Panc1 (cell line): ENCODE measurements around the gene KLHL42. TPM values are rescaled to one million over a fixed set of nuclear protein-coding genes. Genes with fewer than 3 reads are reported as not detected.
"Not testable (repeated sequence)": the region's sequence is repeated elsewhere in the genome, so short reads cannot be mapped to it uniquely, and the experiment has no call there.

Experiments used
- ATAC-seq: fragments of 200-7000 bp; cut with Tn5 transposase; 2 replicates; pipeline ENCODE4 v1.9.1; 2020; ENCODE audit warnings: mild to moderate bottlenecking, moderate library complexity
- BruUV-seq: library from RNA; stranded (reverse); fragments of 400-500 nt; replicated peaks from 2 replicates; lab custom pipeline; 2021; lab: Mats Ljungman, UMichigan
- CTCF ChIA-PET: fragments of 300-600 bp; sonication (Branson Sonifier 250); formaldehyde crosslinking; loops from one replicate; lab custom pipeline; 2022; ENCODE audit warnings: antibody characterized with exemption; lab: Charles Lee
- POLR2A ChIA-PET: fragments of 300-600 bp; sonication (Branson Sonifier 250); formaldehyde crosslinking; loops from one replicate; lab custom pipeline; 2022; ENCODE audit warnings: antibody characterized with exemption; lab: Charles Lee
- DNase-seq: peaks from one replicate; pipeline ENCODE4 v3.0.0-alpha.2; 2010; ENCODE audit warnings: low read depth, low spot score
- H3K27ac ChIP-seq: 2 replicates; pipeline ENCODE4 v1.5.1; 2011; ENCODE audit warnings: mild to moderate bottlenecking, low read length, inconsistent platforms
- H3K27me3 ChIP-seq: fragments of 200-500 bp; sonication (Bioruptor generic); 2 replicates; pipeline ENCODE4 v1.6.0; 2014; ENCODE audit warnings: low read length, inconsistent platforms; ENCODE audit not compliant: control insufficient read depth, insufficient read depth
- H3K36me3 ChIP-seq: fragments of 200-500 bp; sonication (Bioruptor generic); 2 replicates; pipeline ENCODE4 v1.5.1; 2014; ENCODE audit warnings: inconsistent platforms, mild to moderate bottlenecking, low read length, moderate library complexity; ENCODE audit not compliant: control insufficient read depth, insufficient read depth
- H3K4me1 ChIP-seq: 2 replicates; pipeline ENCODE4 v1.5.1; 2011; ENCODE audit warnings: inconsistent platforms, mild to moderate bottlenecking, low read length, moderate library complexity; ENCODE audit not compliant: control insufficient read depth, insufficient read depth
- H3K4me3 ChIP-seq, 2 experiments: 2 replicates each; pipeline ENCODE4 v1.5.1; 2011 to 2012; ENCODE audit warnings: low read depth in 2 of 2, low read length in 2 of 2, mild to moderate bottlenecking in 2 of 2, inconsistent platforms in 1 of 2, moderate library complexity in 1 of 2
- H3K9me3 ChIP-seq: fragments of 200-500 bp; sonication (Bioruptor generic); 2 replicates; pipeline ENCODE4 v1.5.1; 2014; ENCODE audit warnings: low read depth, mild to moderate bottlenecking, inconsistent platforms, low read length, moderate library complexity; ENCODE audit not compliant: control insufficient read depth, insufficient read depth
- CTCF ChIP-seq: fragments of 450-650 bp; IDR thresholded peaks from 2 replicates; pipeline ENCODE4 v1.5.1; 2017; ENCODE audit warnings: mild to moderate bottlenecking
- POLR2AphosphoS5 ChIP-seq: IDR thresholded peaks from 2 replicates; pipeline ENCODE4 v1.6.1; 2012; ENCODE audit warnings: mild to moderate bottlenecking, low read depth, low read length, moderate library complexity
- REST ChIP-seq, 2 experiments: IDR thresholded peaks; 2 replicates each; pipeline ENCODE4 v1.6.1; 2011 to 2012; ENCODE audit warnings: low read depth in 2 of 2, control low read depth in 1 of 2, low read length in 1 of 2, mild to moderate bottlenecking in 1 of 2, moderate library complexity in 1 of 2; ENCODE audit not compliant: insufficient read depth in 1 of 2
- SIN3A ChIP-seq: IDR thresholded peaks from 2 replicates; pipeline ENCODE4 v1.6.1; 2012; ENCODE audit warnings: low read depth, mild to moderate bottlenecking, low read length, moderate library complexity, borderline replicate concordance; ENCODE audit not compliant: insufficient read depth
- TCF7L2 ChIP-seq: IDR thresholded peaks from 2 replicates; pipeline ENCODE4 v1.6.1; 2011; ENCODE audit warnings: mild to moderate bottlenecking, low read depth, low read length, inconsistent platforms
- in situ Hi-C: cut with HindIII; loops from 2 replicates; pipeline ENCODE4 v1.10.0; 2016; ENCODE audit warnings: low sequenced_read_pairs, low pct_unique_long_range_greater_than_20kb
- intact Hi-C: fragments of 100-400 bp; cut with micrococcal nuclease; formaldehyde crosslinking; loops from one replicate; pipeline ENCODE4 v1.10.0; 2022; ENCODE audit not compliant: unreplicated experiment
- total RNA-seq: library from RNA; stranded (reverse); gene quantifications from one replicate; pipeline ENCODE4 v1.2.1, GENCODE V29; 2021; ENCODE audit not compliant: unreplicated experiment

The KLHL42 gene
- total RNA-seq, 1 experiment from 2014 or later: 35.2 TPM

- ChIA-PET POLR2A (no interaction called here), CTCF (no interaction called here)
- intact Hi-C loops (no loop called here), in situ Hi-C loops (no loop called here)
- Histone ChIP-seq H3K4me1 (peaks cover 13% of the 10 kb centered on the region), H3K4me3 (no peak overlapping the region), H3K36me3 (peaks cover 9% of the 10 kb centered on the region), H3K9me3 (no peaks in the 10 kb centered on the region), H3K27me3 (no peaks in the 10 kb centered on the region), H3K27ac (no peak overlapping the region)
- no peak for DNase-seq
- TF ChIP-seq TCF7L2 (no peak), CTCF (no peak), SIN3A (no peak), REST (IDR thresholded peaks at IDR 0.05; ENCODE audit: insufficient read depth in 1 of 2, low read depth in 2 of 2, low read length in 1 of 2) (no peak), POLR2AphosphoS5 (no peak)
- BruUV-seq: no TSS peak
- no peak for ATAC-seq
These were observed 36.4 kb upstream of the KLHL42 start for GRCh38 chr12:27743601-27744000.

DNA sequence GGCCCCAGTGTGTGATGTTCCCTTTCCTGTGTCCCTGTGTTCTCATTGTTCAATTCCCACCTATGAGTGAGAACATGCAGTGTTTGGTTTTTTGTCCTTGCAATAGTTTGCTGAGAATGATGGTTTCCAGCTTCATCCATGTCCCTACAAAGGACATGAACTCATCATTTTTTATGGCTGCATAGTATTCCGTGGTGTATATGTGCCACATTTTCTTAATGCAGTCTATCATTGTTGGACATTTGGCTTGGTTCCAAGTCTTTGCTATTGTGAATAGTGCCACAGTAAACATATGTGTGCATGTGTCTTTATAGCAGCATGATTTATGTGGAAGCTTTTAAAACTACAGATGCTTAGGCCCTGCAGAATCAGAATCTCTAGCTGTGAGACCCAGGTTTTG lies 34.3 kb upstream of the KLHL42 start:
- H3K4me3 ChIP-seq, DNase-seq, in situ Hi-C loops, H3K27ac ChIP-seq, H3K36me3 ChIP-seq, H3K9me3 ChIP-seq, BruUV-seq, ATAC-seq, POLR2A ChIA-PET, H3K27me3 ChIP-seq, CTCF ChIA-PET, intact Hi-C loops: not testable (repeated sequence)
- H3K4me1 ChIP-seq: peaks cover 13% of the 10 kb centered on the region

GRCh38 chr12:27747111-27747820 lies 32.8 kb upstream of the KLHL42 start:
- Histone ChIP-seq H3K4me3 (no peak overlapping the region), H3K27ac (peak overlapping the region; percentile 24; the same call in 1 of the 2 replicates), H3K4me1 (peaks cover 13% of the 10 kb centered on the region), H3K27me3 (no peaks in the 10 kb centered on the region), H3K9me3 (no peaks in the 10 kb centered on the region), H3K36me3 (peaks cover 3% of the 10 kb centered on the region)
- BruUV-seq: no TSS peak
- ATAC-seq (peak; percentile 89), DNase-seq (no peak)
- in situ Hi-C loops: no loop called here
- POLR2A ChIA-PET: no interaction called here
- intact Hi-C loops: no loop called here
- TF ChIP-seq TCF7L2 (no peak), CTCF (no peak), SIN3A (no peak), REST (IDR thresholded peaks at IDR 0.05; ENCODE audit: insufficient read depth in 1 of 2, low read depth in 2 of 2, low read length in 1 of 2) (no peak), POLR2AphosphoS5 (no peak)
- CTCF ChIA-PET: interaction anchor here (0.6 kb wide), 1 partner anchor 9 kb away, joined by 3 read pairs; no protein-coding TSS in a partner anchor
